ENCODE measurements around the gene ANTXR2. TPM values are rescaled to one million over a fixed set of nuclear protein-coding genes. Genes with fewer than 3 reads are reported as not detected.

The ANTXR2 gene
- total and polyA plus RNA-seq, 9 of the 15 experiments (the other 6 are each of a cell fraction or from before 2014, with no cell fraction given), result 10.1 to 83.8 (median 60.3) TPM

DNA sequence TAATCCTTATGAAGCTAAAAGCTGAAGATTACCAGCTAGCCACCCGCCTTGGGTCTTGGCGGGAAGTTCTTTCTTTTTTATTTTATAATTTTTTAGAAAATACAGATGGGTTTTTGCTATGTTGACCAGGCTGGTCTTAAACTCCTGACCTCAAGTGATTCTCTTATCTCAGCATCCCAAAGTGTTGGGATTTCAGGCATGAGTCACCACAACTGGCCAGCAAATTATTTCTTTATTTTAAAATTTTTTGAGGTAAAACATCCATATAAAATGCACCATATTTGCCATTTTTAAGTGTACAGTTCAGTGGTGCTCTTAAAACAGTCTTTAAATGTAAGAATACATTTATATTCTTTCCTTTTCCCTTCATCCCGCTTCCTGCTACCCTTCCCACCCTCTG, 40.6 kb upstream of the ANTXR2 start:
- intact Hi-C loops (cut with micrococcal nuclease) (no loop called here), in situ Hi-C loops (cut with MboI) (no loop called here)
- Histone ChIP-seq H3K27me3 (ENCODE audit: control insufficient read depth in 2 of 2, insufficient read depth in 2 of 2, low read length in 2 of 2) (no peaks in the 10 kb centered on the region), H3K9ac (ENCODE audit: insufficient read depth in 1 of 2, low read depth in 2 of 2, low read length in 2 of 2) (no peak overlapping the region), H3K9me3 (replicated peaks; ENCODE audit: control insufficient read depth, insufficient read depth, low read depth, low read length) (no peaks in the 10 kb centered on the region), H2AFZ (ENCODE audit: low read depth, low read length) (peak overlapping the region; percentile 36; the same call in 1 of the 2 replicates), H4K20me1 (replicated peaks; ENCODE audit: control insufficient read depth, insufficient read depth, low read length) (no peaks in the 10 kb centered on the region), H3K4me3 (no peak overlapping the region), H3K4me1 (replicated peaks in 1 of 2; ENCODE audit: control insufficient read depth in 2 of 2, insufficient read depth in 2 of 2, low read length in 2 of 2) (peaks cover 17 to 31% of the 10 kb centered on the region in 2 experiments), H3K4me2 (ENCODE audit: insufficient read depth, low read length) (no peak overlapping the region), H3K36me3 (ENCODE audit: control insufficient read depth, insufficient read depth, low read length) (no peaks in the 10 kb centered on the region), H3K27ac (ENCODE audit: extremely low read depth, low read depth, low read length) (no peak overlapping the region), H3K79me2 (ENCODE audit: control insufficient read depth, insufficient read depth, low read length) (peaks cover 3% of the 10 kb centered on the region; the same call in 1 of the 3 replicates), H3K9me1 (ENCODE audit: control insufficient read depth, insufficient read depth, low read length) (no peaks in the 10 kb centered on the region)
- no peak for FAIRE-seq
- ChIA-PET POLR2A (interaction anchor here (1.3 to 1.6 kb wide), 2 partner anchors 12 to 14 kb away, joined by 4 to 6 read pairs; no protein-coding TSS in a partner anchor), CTCF (ENCODE audit: low intra/inter-chr PET ratio) (no interaction called here)
- ATAC-seq, result no peak
- DNase-seq (ENCODE audit: extremely low read depth in 1 of 4, low spot score in 3 of 4), result no peak
- WGBS (ENCODE audit: insufficient coverage, low coverage, missing lambda C conversion rate), result 53% methylated on average over 3 of the region's 3 CpGs
- BruUV-seq (replicated peaks), result no TSS peak
- TF ChIP-seq JUND (IDR thresholded peaks at IDR 0.05; ENCODE audit: borderline replicate concordance, low read depth, low read length) (peak; percentile 62), JUND (tag; IDR thresholded peaks at IDR 0.05; ENCODE audit: borderline replicate concordance, low read depth, low read length) (peak; percentile 42; the same call in 1 of the 3 replicates), FOSL1 (tag; conservative IDR thresholded peaks at IDR 0.05) (peak; percentile 74), U2AF1 (optimal IDR thresholded peaks at IDR 0.05; ENCODE audit: low read depth, low read length) (no peak), SMARCE1 (IDR thresholded peaks at IDR 0.05) (no peak; the same call in none of the 2 replicates), BCL6 (CRISPR knock-in tag; IDR thresholded peaks at IDR 0.05) (no peak), TAF15 (IDR thresholded peaks at IDR 0.05; ENCODE audit: low read depth, low read length) (no peak), PTTG1 (tag; IDR thresholded peaks at IDR 0.05; ENCODE audit: low read depth) (no peak), ARID1B (IDR thresholded peaks at IDR 0.05) (peak; percentile 68), DPF2 (IDR thresholded peaks at IDR 0.05) (peak; percentile 53; the same call in 1 of the 2 replicates), EGR1 (conservative IDR thresholded peaks at IDR 0.05) (no peak), ZNF224 (CRISPR knock-in tag; IDR thresholded peaks at IDR 0.05) (no peak), DDX20 (tag; IDR thresholded peaks at IDR 0.05; ENCODE audit: low read depth) (no peak), CBFA2T3 (IDR thresholded peaks at IDR 0.05) (peak; percentile 39; the same call in 1 of the 2 replicates), ZNF445 (CRISPR knock-in tag; IDR thresholded peaks at IDR 0.05; ENCODE audit: low read depth) (no peak)
- TF ChIP-seq, protein P1, sequence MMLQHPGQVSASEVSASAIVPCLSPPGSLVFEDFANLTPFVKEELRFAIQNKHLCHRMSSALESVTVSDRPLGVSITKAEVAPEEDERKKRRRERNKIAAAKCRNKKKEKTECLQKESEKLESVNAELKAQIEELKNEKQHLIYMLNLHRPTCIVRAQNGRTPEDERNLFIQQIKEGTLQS (IDR thresholded peaks at IDR 0.05), result peak; percentile 72
- TF ChIP-seq, protein P1 (CRISPR knock-in tag; conservative IDR thresholded peaks at IDR 0.05), result no peak
- TF ChIP-seq, protein P2, sequence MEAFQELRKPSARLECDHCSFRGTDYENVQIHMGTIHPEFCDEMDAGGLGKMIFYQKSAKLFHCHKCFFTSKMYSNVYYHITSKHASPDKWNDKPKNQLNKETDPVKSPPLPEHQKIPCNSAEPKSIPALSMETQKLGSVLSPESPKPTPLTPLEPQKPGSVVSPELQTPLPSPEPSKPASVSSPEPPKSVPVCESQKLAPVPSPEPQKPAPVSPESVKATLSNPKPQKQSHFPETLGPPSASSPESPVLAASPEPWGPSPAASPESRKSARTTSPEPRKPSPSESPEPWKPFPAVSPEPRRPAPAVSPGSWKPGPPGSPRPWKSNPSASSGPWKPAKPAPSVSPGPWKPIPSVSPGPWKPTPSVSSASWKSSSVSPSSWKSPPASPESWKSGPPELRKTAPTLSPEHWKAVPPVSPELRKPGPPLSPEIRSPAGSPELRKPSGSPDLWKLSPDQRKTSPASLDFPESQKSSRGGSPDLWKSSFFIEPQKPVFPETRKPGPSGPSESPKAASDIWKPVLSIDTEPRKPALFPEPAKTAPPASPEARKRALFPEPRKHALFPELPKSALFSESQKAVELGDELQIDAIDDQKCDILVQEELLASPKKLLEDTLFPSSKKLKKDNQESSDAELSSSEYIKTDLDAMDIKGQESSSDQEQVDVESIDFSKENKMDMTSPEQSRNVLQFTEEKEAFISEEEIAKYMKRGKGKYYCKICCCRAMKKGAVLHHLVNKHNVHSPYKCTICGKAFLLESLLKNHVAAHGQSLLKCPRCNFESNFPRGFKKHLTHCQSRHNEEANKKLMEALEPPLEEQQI (IDR thresholded peaks at IDR 0.05), result no peak
- TF ChIP-seq, protein P3, sequence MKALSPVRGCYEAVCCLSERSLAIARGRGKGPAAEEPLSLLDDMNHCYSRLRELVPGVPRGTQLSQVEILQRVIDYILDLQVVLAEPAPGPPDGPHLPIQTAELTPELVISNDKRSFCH (CRISPR knock-in tag; IDR thresholded peaks at IDR 0.05), result no peak
- TF ChIP-seq, protein P3 (tag; IDR thresholded peaks at IDR 0.05), result no peak
- TF ChIP-seq, protein P4, sequence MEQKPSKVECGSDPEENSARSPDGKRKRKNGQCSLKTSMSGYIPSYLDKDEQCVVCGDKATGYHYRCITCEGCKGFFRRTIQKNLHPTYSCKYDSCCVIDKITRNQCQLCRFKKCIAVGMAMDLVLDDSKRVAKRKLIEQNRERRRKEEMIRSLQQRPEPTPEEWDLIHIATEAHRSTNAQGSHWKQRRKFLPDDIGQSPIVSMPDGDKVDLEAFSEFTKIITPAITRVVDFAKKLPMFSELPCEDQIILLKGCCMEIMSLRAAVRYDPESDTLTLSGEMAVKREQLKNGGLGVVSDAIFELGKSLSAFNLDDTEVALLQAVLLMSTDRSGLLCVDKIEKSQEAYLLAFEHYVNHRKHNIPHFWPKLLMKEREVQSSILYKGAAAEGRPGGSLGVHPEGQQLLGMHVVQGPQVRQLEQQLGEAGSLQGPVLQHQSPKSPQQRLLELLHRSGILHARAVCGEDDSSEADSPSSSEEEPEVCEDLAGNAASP (IDR thresholded peaks at IDR 0.05), result no peak

All from K562 (cell line).